Measurements from ENCODE around the gene POLDIP2.

The POLDIP2 gene

GRCh38 chr17:28372945-28373274 lies 15.6 kb upstream of the POLDIP2 start:
- no peak for TF ChIP-seq CTCF (IDR thresholded peaks at IDR 0.05)

- TF ChIP-seq CTCF (IDR thresholded peaks at IDR 0.05), result no peak
These were observed 15.0 kb upstream of the POLDIP2 start for GRCh38 chr17:28372203-28372944.

- TF ChIP-seq CTCF (IDR thresholded peaks at IDR 0.05), result no peak
These were observed 14.2 kb upstream of the POLDIP2 start, which contains the start of gene SARM1 for GRCh38 chr17:28371245-28372202. Gene SARM1, plus strand, starts transcription at chr17:28371694. Its CDS starts 339 bp downstream, at chr17:28372033.

- TF ChIP-seq CTCF (IDR thresholded peaks at IDR 0.05), result no peak
These were observed 13.4 kb upstream of the POLDIP2 start for GRCh38 chr17:28370744-28371103.

- TF ChIP-seq CTCF (IDR thresholded peaks at IDR 0.05), result no peak
These were observed 12.9 kb upstream of the POLDIP2 start, which contains the start of gene VTN for GRCh38 chr17:28370035-28370743. Gene VTN, minus strand, starts transcription at chr17:28370307. Its CDS starts 104 bp downstream, at chr17:28370203.

GRCh38 chr17:28369684-28370034 lies 12.3 kb upstream of the POLDIP2 start:
- TF ChIP-seq CTCF (IDR thresholded peaks at IDR 0.05), result no peak

GRCh38 chr17:28368915-28369683 lies 11.8 kb upstream of the POLDIP2 start:
- TF ChIP-seq CTCF (IDR thresholded peaks at IDR 0.05), result no peak

All from LNCAP (cell line).